Gastroesophageal sphincter (tissue), 4 donors: ENCODE measurements around the gene NCLN. TPM values are rescaled to one million over a fixed set of nuclear protein-coding genes. Genes with fewer than 3 reads are reported as not detected.

Source experiments
- ATAC-seq: fragments of 150-250 bp; one replicate; pipeline ENCODE4 v1.9.1; 2016; ENCODE audit warnings: mild to moderate bottlenecking, moderate library complexity
- H3K27ac ChIP-seq, 4 donors: fragments of 200-600 bp; sonication (generic) in 3 of 4; 1 replicate in 3 of 4; 2 replicates in 1 of 4; pipeline ENCODE4 v1.5.1; 2016 to 2019
- H3K27me3 ChIP-seq: fragments of 200-600 bp; sonication (generic); one replicate; pipeline ENCODE4 v1.5.1; 2019
- H3K36me3 ChIP-seq, 2 donors: fragments of 200-600 bp; sonication (generic); one replicate each; pipeline ENCODE4 v1.5.1; 2019; ENCODE audit warnings: control low read depth in 1 of 2
- H3K4me1 ChIP-seq, 3 donors: fragments of 200-600 bp; sonication (generic); 1 replicate in 2 of 3; 2 replicates in 1 of 3; pipeline ENCODE4 v1.5.1; 2016 to 2019; ENCODE audit warnings: control low read depth in 2 of 3
- H3K4me3 ChIP-seq, 2 donors: fragments of 200-600 bp; sonication (generic); one replicate each; pipeline ENCODE4 v1.5.1; 2019; ENCODE audit warnings: mild to moderate bottlenecking in 1 of 2, moderate library complexity in 1 of 2
- H3K9me3 ChIP-seq, 3 donors: fragments of 200-600 bp; sonication (generic); one replicate each; pipeline ENCODE4 v1.5.1; 2017 to 2019; ENCODE audit warnings: control low read depth in 2 of 3
- EP300 ChIP-seq: sonication (generic); formaldehyde crosslinking; IDR thresholded peaks from one replicate; pipeline ENCODE4 v1.6.1; 2017; ENCODE audit warnings: antibody characterized with exemption, mild to moderate bottlenecking
- POLR2A ChIP-seq, 2 donors: fragments of 450-650 bp; IDR thresholded peaks; one replicate each; pipeline ENCODE4 v1.6.1; 2017; ENCODE audit warnings: antibody characterized with exemption in 2 of 2, mild to moderate bottlenecking in 2 of 2, moderate library complexity in 1 of 2
- POLR2AphosphoS5 ChIP-seq: sonication (generic); formaldehyde crosslinking; IDR thresholded peaks from one replicate; pipeline ENCODE4 v1.6.1; 2017; ENCODE audit warnings: antibody characterized with exemption
- WGBS, 2 donors: methylation state at CpG; one replicate each; pipeline ENCODE4 v1.1.5; 2018; ENCODE audit warnings: low coverage in 1 of 2; 5-methylcytosine and 5-hydroxymethylcytosine counted together
- total RNA-seq, 4 donors: library from RNA; depleted of rRNA; stranded (reverse); fragments of >200 nt; gene quantifications; one replicate each; pipeline ENCODE4 v1.1.0, GENCODE V29; 2016
- TF ChIP-seq, protein P1 (sequence below), 4 experiments: fragments of 200-600 bp in 2 of 4; fragments of 450-650 bp in 2 of 4; sonication (generic) in 1 of 4; IDR thresholded peaks; one replicate each; pipeline ENCODE4 v1.5.1; 2017 to 2019; ENCODE audit warnings: antibody characterized with exemption in 4 of 4, mild to moderate bottlenecking in 2 of 4, moderate library complexity in 2 of 4

Gene NCLN
- total RNA-seq, 4 donors from 2014 or later, result 18.0 to 42.3 (median 29.2) TPM

GRCh38 chr19:3146677-3147100, 39.0 kb upstream of the NCLN start:
- ATAC-seq, result no peak
- Histone ChIP-seq H3K4me3 (no peak overlapping the region), H3K27me3 (peaks cover 50% of the 10 kb centered on the region), H3K4me1 (peaks cover 0 to 5% (median 0%) of the 10 kb centered on the region in 3 donors), H3K36me3 (no peaks in the 10 kb centered on the region), H3K9me3 (no peaks in the 10 kb centered on the region), H3K27ac (no peak overlapping the region)
- no peak for TF ChIP-seq POLR2AphosphoS5
- no peak for TF ChIP-seq EP300
- no peak for TF ChIP-seq POLR2A (IDR thresholded peaks at IDR 0.05)
- TF ChIP-seq, protein P1, sequence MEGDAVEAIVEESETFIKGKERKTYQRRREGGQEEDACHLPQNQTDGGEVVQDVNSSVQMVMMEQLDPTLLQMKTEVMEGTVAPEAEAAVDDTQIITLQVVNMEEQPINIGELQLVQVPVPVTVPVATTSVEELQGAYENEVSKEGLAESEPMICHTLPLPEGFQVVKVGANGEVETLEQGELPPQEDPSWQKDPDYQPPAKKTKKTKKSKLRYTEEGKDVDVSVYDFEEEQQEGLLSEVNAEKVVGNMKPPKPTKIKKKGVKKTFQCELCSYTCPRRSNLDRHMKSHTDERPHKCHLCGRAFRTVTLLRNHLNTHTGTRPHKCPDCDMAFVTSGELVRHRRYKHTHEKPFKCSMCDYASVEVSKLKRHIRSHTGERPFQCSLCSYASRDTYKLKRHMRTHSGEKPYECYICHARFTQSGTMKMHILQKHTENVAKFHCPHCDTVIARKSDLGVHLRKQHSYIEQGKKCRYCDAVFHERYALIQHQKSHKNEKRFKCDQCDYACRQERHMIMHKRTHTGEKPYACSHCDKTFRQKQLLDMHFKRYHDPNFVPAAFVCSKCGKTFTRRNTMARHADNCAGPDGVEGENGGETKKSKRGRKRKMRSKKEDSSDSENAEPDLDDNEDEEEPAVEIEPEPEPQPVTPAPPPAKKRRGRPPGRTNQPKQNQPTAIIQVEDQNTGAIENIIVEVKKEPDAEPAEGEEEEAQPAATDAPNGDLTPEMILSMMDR (IDR thresholded peaks at IDR 0.05), result peak in 3 of 4 experiments; percentile 29 to 61 (median 36)
- WGBS, 2 donors, result 76 to 100% methylated on average over 1 to 4 of the region's 5 CpGs

DNA sequence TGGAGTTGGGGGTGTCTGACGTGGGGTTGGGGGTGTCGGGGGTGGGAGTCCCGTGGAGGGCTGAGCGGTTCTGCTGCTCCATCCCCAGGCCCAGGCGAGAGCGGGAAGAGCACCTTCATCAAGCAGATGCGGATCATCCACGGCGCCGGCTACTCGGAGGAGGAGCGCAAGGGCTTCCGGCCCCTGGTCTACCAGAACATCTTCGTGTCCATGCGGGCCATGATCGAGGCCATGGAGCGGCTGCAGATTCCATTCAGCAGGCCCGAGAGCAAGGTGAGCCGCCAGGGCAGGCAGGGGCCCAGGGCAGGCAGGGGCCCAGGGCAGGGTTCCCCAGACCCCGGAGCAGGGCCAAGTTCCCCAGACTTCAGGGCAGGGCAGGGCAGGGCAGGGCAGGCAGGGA, 37.2 kb upstream of the NCLN start:
- Histone ChIP-seq H3K4me3 (no peak overlapping the region), H3K27ac (no peak overlapping the region), H3K9me3 (no peaks in the 10 kb centered on the region), H3K27me3 (peaks cover 52% of the 10 kb centered on the region), H3K4me1 (no peaks in the 10 kb centered on the region), H3K36me3 (no peaks in the 10 kb centered on the region)
- WGBS, 2 donors, result no CpG with 5 or more reads among the region's 20 CpGs
- no peak for TF ChIP-seq POLR2AphosphoS5
- no peak for TF ChIP-seq EP300
- no peak for TF ChIP-seq POLR2A (IDR thresholded peaks at IDR 0.05)
- TF ChIP-seq, protein P1 (IDR thresholded peaks at IDR 0.05), result no peak
- no peak for ATAC-seq

- Histone ChIP-seq H3K27ac (no peak overlapping the region), H3K27me3 (peaks cover 52% of the 10 kb centered on the region), H3K36me3 (no peaks in the 10 kb centered on the region), H3K4me1 (no peaks in the 10 kb centered on the region), H3K9me3 (no peaks in the 10 kb centered on the region), H3K4me3 (no peak overlapping the region)
- no peak for TF ChIP-seq POLR2AphosphoS5
- TF ChIP-seq, protein P1 (IDR thresholded peaks at IDR 0.05), result no peak
- no peak for TF ChIP-seq POLR2A (IDR thresholded peaks at IDR 0.05)
- no peak for TF ChIP-seq EP300
- 94 to 97% methylated on average over 4 to 5 of the region's 6 CpGs for WGBS, 2 donors
- no peak for ATAC-seq
These were observed 36.6 kb upstream of the NCLN start for GRCh38 chr19:3149089-3149488.

DNA sequence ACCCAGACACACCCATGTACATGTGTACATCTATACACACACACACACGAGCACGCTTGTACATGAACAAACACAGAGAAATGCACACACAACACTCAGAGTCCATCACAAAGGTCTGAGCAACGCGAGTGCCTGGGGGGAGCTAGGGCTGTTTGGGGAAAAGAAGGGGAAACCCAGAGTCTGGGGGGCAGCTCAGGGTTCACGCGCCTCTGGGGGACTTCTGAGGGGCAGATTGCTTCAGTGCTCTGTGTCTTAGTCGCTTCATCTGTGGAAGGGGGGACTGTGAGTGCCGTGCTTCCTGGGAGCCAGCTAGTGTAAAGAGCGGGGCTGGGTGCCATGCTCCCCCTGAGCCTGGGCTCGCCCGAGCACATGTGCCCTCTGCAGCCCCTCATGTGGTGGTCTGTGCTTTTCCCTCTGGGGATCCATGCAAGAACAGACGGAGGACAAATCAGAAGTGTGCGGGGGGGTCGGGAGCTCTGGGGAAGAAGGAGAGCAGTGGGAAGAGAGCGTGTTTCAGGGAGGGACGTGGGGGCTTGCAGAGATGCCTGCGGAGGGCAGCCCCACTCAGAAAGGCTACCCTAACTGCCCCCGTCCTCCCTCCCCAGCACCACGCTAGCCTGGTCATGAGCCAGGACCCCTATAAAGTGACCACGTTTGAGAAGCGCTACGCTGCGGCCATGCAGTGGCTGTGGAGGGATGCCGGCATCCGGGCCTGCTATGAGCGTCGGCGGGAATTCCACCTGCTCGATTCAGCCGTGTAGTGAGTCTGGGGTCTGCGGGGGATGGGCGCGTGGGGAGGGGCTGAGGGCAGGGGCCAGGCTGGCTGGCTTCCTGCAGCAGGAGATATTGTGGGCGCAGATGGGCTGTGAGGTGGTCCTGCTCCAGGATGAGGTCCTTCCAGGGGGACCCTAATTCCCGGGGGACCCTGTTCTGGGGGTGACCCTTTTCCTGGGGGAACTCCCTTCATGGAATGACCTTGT, 35.9 kb upstream of the NCLN start:
- no peak for TF ChIP-seq POLR2AphosphoS5
- TF ChIP-seq, protein P1 (IDR thresholded peaks at IDR 0.05), result no peak
- H3K27ac ChIP-seq, result no peak overlapping the region
- 24 to 36% methylated on average over 7 to 11 of the region's 35 CpGs for WGBS, 2 donors
- no peaks in the 10 kb centered on the region for H3K4me1 ChIP-seq
- H3K27me3 ChIP-seq, result peaks cover 52% of the 10 kb centered on the region
- no peaks in the 10 kb centered on the region for H3K9me3 ChIP-seq
- H3K4me3 ChIP-seq, result no peak overlapping the region
- no peaks in the 10 kb centered on the region for H3K36me3 ChIP-seq
- no peak for ATAC-seq
